Ovary (tissue), 9 donors: Measurements from ENCODE around the gene CERS6. TPM values are rescaled to one million over a fixed set of nuclear protein-coding genes. Genes with fewer than 3 reads are reported as not detected.

Experiments used
- DNase-seq, 5 donors: peaks; one replicate each; pipeline ENCODE4 v3.0.0-alpha.2; 2019 to 2020
- H3K27ac ChIP-seq, 2 donors: fragments of 200-600 bp; one replicate each; pipeline versions ENCODE4 v1.5.1 to v1.8.0; 2019 to 2022
- H3K27me3 ChIP-seq: fragments of 200-600 bp; one replicate; pipeline ENCODE4 v1.8.0; 2022
- H3K36me3 ChIP-seq: fragments of 200-600 bp; sonication (generic); one replicate; pipeline ENCODE4 v1.5.1; 2019
- H3K4me1 ChIP-seq: one replicate; pipeline ENCODE4 v1.8.1; 2013; ENCODE audit warnings: mild to moderate bottlenecking, moderate library complexity; ENCODE audit not compliant: insufficient read depth
- H3K4me3 ChIP-seq: fragments of 200-600 bp; sonication (generic); one replicate; pipeline ENCODE4 v1.5.1; 2017
- H3K9me3 ChIP-seq, 2 donors: fragments of 200-600 bp in 1 of 2; sonication (generic) in 1 of 2; one replicate each; pipeline versions ENCODE4 v1.5.1 to v1.8.1; 2013 to 2019; ENCODE audit warnings: mild to moderate bottlenecking in 1 of 2, moderate library complexity in 1 of 2
- CTCF ChIP-seq, 3 donors: fragments of 450-650 bp in 2 of 3; fragments of 200-600 bp in 1 of 3; IDR thresholded peaks; one replicate each; pipeline versions ENCODE4 v1.5.1 to v1.8.0; 2016 to 2022; ENCODE audit warnings: antibody characterized with exemption in 3 of 3, mild to moderate bottlenecking in 1 of 3
- EP300 ChIP-seq: sonication (generic); formaldehyde crosslinking; IDR thresholded peaks from one replicate; pipeline ENCODE4 v1.6.1; 2017; ENCODE audit warnings: antibody characterized with exemption
- POLR2A ChIP-seq: fragments of 450-650 bp; IDR thresholded peaks from one replicate; pipeline ENCODE4 v1.6.1; 2017; ENCODE audit warnings: antibody characterized with exemption, mild to moderate bottlenecking, moderate library complexity
- WGBS, 3 donors: extraction: QIAGEN DNeasy Blood & Tissue Kit in 1 of 3; methylation state at CpG; one replicate each; pipeline versions ENCODE4 v1.1.5 to v1.1.7; 2013 to 2017; 5-methylcytosine and 5-hydroxymethylcytosine counted together
- intact Hi-C, 4 donors: fragments of 100-400 bp; cut with DNase I; formaldehyde crosslinking; loops; one replicate each; pipeline versions ENCODE4 v1.11.0 to v1.15.1; 2022 to 2023
- polyA plus RNA-seq, 2 donors: library from polyadenylated mRNA; stranded (reverse); fragments of 200-250 nt in 1 of 2; fragments of 350-450 nt in 1 of 2; fragmentation: Illumina TruSeq in 1 of 2; extraction: RNeasy Lipid Tissue Mini Kit (QIAGEN cat#74804) in 1 of 2; gene quantifications; one replicate each; pipeline ENCODE4 v1.2.3, GENCODE V29; 2013 to 2014
- total RNA-seq, 7 donors: library from RNA; depleted of rRNA in 2 of 7; stranded (reverse); fragments of >200 nt in 2 of 7; fragmentation: NEBNext Ultra II Directional in 3 of 7; extraction: Animal tissue kit (Norgen Biotek cat#: 25700) in 3 of 7; gene quantifications; one replicate each; pipeline versions ENCODE4 v1.1.0 to v1.2.4, GENCODE V29; 2016 to 2023
- donor health status: DM: no; HTN: no; CAD: no; lungs with moderate emphysema.
- donor health status: DM: no; HTN: no; CAD: no.
- donor health status: Bipolar disorder and iron deficiency.
- donor health status: DM: yes; HTN: yes; CAD: no.
- donor health status: DM: no; HTN: no; CAD: no.
- donor health status: DM: yes; HTN: yes; CAD: no.

The CERS6 gene
- total and polyA plus RNA-seq, 9 donors: 11.5 to 30.8 (median 24.9) TPM

- no peak for DNase-seq
- no peaks in the 10 kb centered on the region for H3K4me1 ChIP-seq
- WGBS, 3 donors: 85 to 98% (median 94%) methylated on average over 3 of the region's 3 CpGs
- no peak overlapping the region for H3K4me3 ChIP-seq
- H3K9me3 ChIP-seq: no peaks in the 10 kb centered on the region
- H3K36me3 ChIP-seq: no peaks in the 10 kb centered on the region
- H3K27me3 ChIP-seq: no peaks in the 10 kb centered on the region
- TF ChIP-seq CTCF (IDR thresholded peaks at IDR 0.05) (no peak), POLR2A (no peak), EP300 (no peak)
- intact Hi-C loops: no loop called here
- no peak overlapping the region for H3K27ac ChIP-seq
Measured at GRCh38 chr2:168428431-168428830, 27.6 kb upstream of the CERS6 start.

- Histone ChIP-seq H3K27ac (no peak overlapping the region), H3K4me1 (no peaks in the 10 kb centered on the region), H3K4me3 (no peak overlapping the region), H3K27me3 (no peaks in the 10 kb centered on the region), H3K36me3 (no peaks in the 10 kb centered on the region), H3K9me3 (no peaks in the 10 kb centered on the region)
- no peak for DNase-seq
- 88 to 94% (median 88%) methylated on average over 6 of the region's 6 CpGs for WGBS, 3 donors
- intact Hi-C loops: no loop called here
- TF ChIP-seq CTCF (IDR thresholded peaks at IDR 0.05) (no peak), POLR2A (no peak), EP300 (no peak)
Measured at GRCh38 chr2:168429988-168430387, 26.1 kb upstream of the CERS6 start.

GRCh38 chr2:168430431-168430830 is 25.6 kb upstream of the CERS6 start:
- H3K27me3 ChIP-seq: no peaks in the 10 kb centered on the region
- H3K4me1 ChIP-seq: no peaks in the 10 kb centered on the region
- H3K9me3 ChIP-seq: no peaks in the 10 kb centered on the region
- intact Hi-C loops: no loop called here
- H3K27ac ChIP-seq: no peak overlapping the region
- H3K36me3 ChIP-seq: no peaks in the 10 kb centered on the region
- H3K4me3 ChIP-seq: no peak overlapping the region
- WGBS, 3 donors: 38 to 54% (median 42%) methylated on average over 3 of the region's 3 CpGs
- DNase-seq: no peak
- no peak for TF ChIP-seq CTCF (IDR thresholded peaks at IDR 0.05)
- TF ChIP-seq POLR2A: no peak
- TF ChIP-seq EP300: no peak

- H3K9me3 ChIP-seq: no peaks in the 10 kb centered on the region
- H3K27me3 ChIP-seq: no peaks in the 10 kb centered on the region
- DNase-seq: no peak
- intact Hi-C loops: no loop called here
- H3K4me1 ChIP-seq: no peaks in the 10 kb centered on the region
- 63 to 85% (median 76%) methylated on average over 1 of the region's 1 CpG for WGBS, 3 donors
- no peak overlapping the region for H3K4me3 ChIP-seq
- no peak for TF ChIP-seq POLR2A
- no peak for TF ChIP-seq EP300
- no peak for TF ChIP-seq CTCF (IDR thresholded peaks at IDR 0.05)
- H3K36me3 ChIP-seq: no peaks in the 10 kb centered on the region
- H3K27ac ChIP-seq: no peak overlapping the region
Measured at GRCh38 chr2:168431301-168432024, 24.6 kb upstream of the CERS6 start.
